HUES6 (cell line): ENCODE data around the gene DLG5.

Experiments used
- H3K27ac ChIP-seq: 2 replicates; pipeline ENCODE4 v1.7.0; 2013; ENCODE audit warnings: low read depth, mild to moderate bottlenecking, low read length, inconsistent platforms
- H3K27me3 ChIP-seq: 2 replicates; pipeline ENCODE4 v1.6.1; 2013; ENCODE audit warnings: low read length; ENCODE audit not compliant: control insufficient read depth, insufficient read depth
- H3K36me3 ChIP-seq: 2 replicates; pipeline ENCODE4 v1.6.1; 2013; ENCODE audit warnings: low read length; ENCODE audit not compliant: control insufficient read depth, insufficient read depth
- H3K4me1 ChIP-seq: 2 replicates; pipeline ENCODE4 v1.6.1; 2013; ENCODE audit warnings: low read length; ENCODE audit not compliant: control insufficient read depth, insufficient read depth
- H3K4me3 ChIP-seq: 2 replicates; pipeline ENCODE4 v1.5.1; 2013; ENCODE audit warnings: low read depth, low read length
- H3K9ac ChIP-seq: one replicate; pipeline ENCODE4 v1.6.1; 2013; ENCODE audit warnings: mild to moderate bottlenecking, low read length
- H3K9me3 ChIP-seq: 2 replicates; pipeline ENCODE4 v1.6.1; 2013; ENCODE audit warnings: low read depth, low read length; ENCODE audit not compliant: control insufficient read depth, insufficient read depth

Gene DLG5

GRCh38 chr10:77873536-77874380 is 52.8 kb downstream of the DLG5 start:
- Histone ChIP-seq H3K9ac (no peak overlapping the region), H3K27me3 (no peaks in the 10 kb centered on the region), H3K27ac (peak overlapping the region; percentile 35; the same call in 1 of the 2 replicates), H3K9me3 (no peaks in the 10 kb centered on the region), H3K36me3 (peaks cover 10% of the 10 kb centered on the region; the same call in 1 of the 2 replicates), H3K4me3 (no peak overlapping the region), H3K4me1 (peaks cover 57% of the 10 kb centered on the region)

- H3K4me1 ChIP-seq: peaks cover 55% of the 10 kb centered on the region
- no peaks in the 10 kb centered on the region for H3K9me3 ChIP-seq
- H3K36me3 ChIP-seq: peaks cover 16% of the 10 kb centered on the region
- H3K27me3 ChIP-seq: no peaks in the 10 kb centered on the region
- H3K4me3 ChIP-seq: no peak overlapping the region
- H3K27ac ChIP-seq: no peak overlapping the region
- no peak overlapping the region for H3K9ac ChIP-seq
Measured at GRCh38 chr10:77872947-77873535, 53.5 kb downstream of the DLG5 start.

GRCh38 chr10:77872151-77872946 is 54.2 kb downstream of the DLG5 start:
- Histone ChIP-seq H3K4me1 (peaks cover 56% of the 10 kb centered on the region), H3K27ac (no peak overlapping the region), H3K9me3 (no peaks in the 10 kb centered on the region), H3K36me3 (peaks cover 23% of the 10 kb centered on the region), H3K9ac (no peak overlapping the region), H3K4me3 (no peak overlapping the region), H3K27me3 (no peaks in the 10 kb centered on the region)

GRCh38 chr10:77869626-77870420 is 56.7 kb downstream of the DLG5 start:
- H3K4me3 ChIP-seq: no peak overlapping the region
- no peak overlapping the region for H3K27ac ChIP-seq
- no peaks in the 10 kb centered on the region for H3K27me3 ChIP-seq
- H3K9me3 ChIP-seq: no peaks in the 10 kb centered on the region
- peaks cover 40% of the 10 kb centered on the region for H3K36me3 ChIP-seq
- H3K9ac ChIP-seq: no peak overlapping the region
- peaks cover 67% of the 10 kb centered on the region for H3K4me1 ChIP-seq

GRCh38 chr10:77868523-77868922 is 58.0 kb downstream of the DLG5 start:
- H3K9me3 ChIP-seq: no peaks in the 10 kb centered on the region
- H3K4me1 ChIP-seq: peaks cover 64% of the 10 kb centered on the region
- peaks cover 47% of the 10 kb centered on the region for H3K36me3 ChIP-seq
- H3K27ac ChIP-seq: no peak overlapping the region
- no peaks in the 10 kb centered on the region for H3K27me3 ChIP-seq
- no peak overlapping the region for H3K4me3 ChIP-seq
- H3K9ac ChIP-seq: no peak overlapping the region

- no peak overlapping the region for H3K4me3 ChIP-seq
- H3K27ac ChIP-seq: no peak overlapping the region
- H3K9me3 ChIP-seq: no peaks in the 10 kb centered on the region
- peaks cover 55% of the 10 kb centered on the region for H3K4me1 ChIP-seq
- H3K36me3 ChIP-seq: peaks cover 49% of the 10 kb centered on the region
- no peak overlapping the region for H3K9ac ChIP-seq
- H3K27me3 ChIP-seq: no peaks in the 10 kb centered on the region
Measured at GRCh38 chr10:77867124-77867719, 59.3 kb downstream of the DLG5 start.

- Histone ChIP-seq H3K9ac (no peak overlapping the region), H3K4me1 (peaks cover 52% of the 10 kb centered on the region), H3K36me3 (peaks cover 45% of the 10 kb centered on the region), H3K4me3 (no peak overlapping the region), H3K27me3 (no peaks in the 10 kb centered on the region), H3K27ac (no peak overlapping the region), H3K9me3 (no peaks in the 10 kb centered on the region)
Measured at GRCh38 chr10:77866598-77866997, 60.0 kb downstream of the DLG5 start.

- H3K9me3 ChIP-seq: no peaks in the 10 kb centered on the region
- H3K36me3 ChIP-seq: peaks cover 45% of the 10 kb centered on the region
- no peak overlapping the region for H3K9ac ChIP-seq
- no peak overlapping the region for H3K27ac ChIP-seq
- H3K27me3 ChIP-seq: no peaks in the 10 kb centered on the region
- H3K4me3 ChIP-seq: no peak overlapping the region
- H3K4me1 ChIP-seq: peaks cover 48% of the 10 kb centered on the region
Measured at GRCh38 chr10:77865580-77866324, 60.8 kb downstream of the DLG5 start.

GRCh38 chr10:77864151-77864851 is 62.3 kb downstream of the DLG5 start:
- Histone ChIP-seq H3K27ac (no peak overlapping the region), H3K9me3 (no peaks in the 10 kb centered on the region), H3K9ac (no peak overlapping the region), H3K36me3 (peaks cover 48% of the 10 kb centered on the region), H3K4me3 (no peak overlapping the region), H3K27me3 (no peaks in the 10 kb centered on the region), H3K4me1 (peaks cover 46% of the 10 kb centered on the region)
